GM21381 (cell line): ENCODE results near the gene DENND1C.

ENCODE experiments used
- ATAC-seq: cut with Tn5 transposase; IDR thresholded peaks from one replicate; pipeline ENCODE4 v1.9.1; 2021; ENCODE audit warnings: mild to moderate bottlenecking, moderate library complexity; ENCODE audit not compliant: unreplicated experiment

The DENND1C gene

GRCh38 chr19:6425732-6426620 is 55.6 kb downstream of the DENND1C start:
- ATAC-seq = no peak

- peak; percentile 79 for ATAC-seq
Observed at GRCh38 chr19:6424939-6425731, 56.5 kb downstream of the DENND1C start.

GRCh38 chr19:6424195-6424938 is 57.2 kb downstream of the DENND1C start, which contains the start of gene KHSRP:
KHSRP (minus strand) TSS chr19:6424811; CDS start chr19:6424701, 110 bp downstream.
- ATAC-seq = no peak

- no peak for ATAC-seq
Observed at GRCh38 chr19:6423499-6424194, 57.9 kb downstream of the DENND1C start.

- no peak for ATAC-seq
Observed at GRCh38 chr19:6421075-6422014, 60.2 kb downstream of the DENND1C start.

- no peak for ATAC-seq
Observed at GRCh38 chr19:6418562-6418932, 63.0 kb downstream of the DENND1C start.

GRCh38 chr19:6417713-6418561 is 63.6 kb downstream of the DENND1C start:
- no peak for ATAC-seq
